CD4-positive, alpha-beta T cell treated with Interleukin-17A for 4 hours (primary cell): Measurements from ENCODE around the gene UNKL.
"Not testable (repeated sequence)": the region's sequence is repeated elsewhere in the genome, so short reads cannot be mapped to it uniquely, and the experiment has no call there.

Source experiments
- DNase-seq: peaks from one replicate; pipeline ENCODE4 v3.0.0-alpha.2; 2020; ENCODE audit warnings: mixed read lengths

The UNKL gene

DNA sequence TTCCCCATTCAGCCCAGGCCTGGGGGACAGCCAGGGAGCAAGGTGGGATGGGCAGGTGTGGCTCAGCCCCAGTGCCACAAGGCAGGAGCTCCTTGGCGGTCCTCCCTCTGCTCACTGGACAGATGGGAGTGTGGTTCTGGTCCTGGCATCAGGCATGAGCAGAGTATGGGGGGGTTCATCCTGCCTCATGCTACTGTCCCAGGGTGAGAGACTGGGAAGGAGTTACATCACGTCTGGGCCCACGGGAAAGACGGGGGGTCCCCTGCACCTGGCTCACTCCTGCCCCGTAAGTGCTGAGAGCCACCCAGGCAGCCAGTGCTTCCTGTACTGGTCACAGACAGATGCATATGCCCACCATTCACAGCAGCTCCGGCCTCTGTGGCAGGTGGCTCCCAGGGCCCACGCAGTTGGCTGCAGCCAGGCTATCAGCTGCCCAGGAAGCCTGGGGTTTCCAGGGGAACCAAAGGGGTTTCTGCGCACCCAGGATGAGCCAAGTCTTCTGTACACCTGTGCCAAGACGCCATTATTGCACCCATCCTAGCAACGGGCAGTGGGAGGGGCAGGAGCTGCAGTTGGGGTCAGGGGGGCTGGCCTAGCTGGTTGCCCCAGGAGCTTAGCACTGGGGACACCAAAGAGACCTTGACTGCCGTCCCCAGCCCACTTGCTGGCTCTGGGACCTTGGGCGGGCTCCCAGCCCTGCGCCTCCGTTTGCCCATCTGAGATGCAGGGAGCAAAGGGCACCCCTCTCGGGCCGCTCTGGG is 79.1 kb downstream of the UNKL start:
- no peak for DNase-seq

GRCh38 chr16:1334739-1335138 is 79.8 kb downstream of the UNKL start:
- DNase-seq: no peak

DNA sequence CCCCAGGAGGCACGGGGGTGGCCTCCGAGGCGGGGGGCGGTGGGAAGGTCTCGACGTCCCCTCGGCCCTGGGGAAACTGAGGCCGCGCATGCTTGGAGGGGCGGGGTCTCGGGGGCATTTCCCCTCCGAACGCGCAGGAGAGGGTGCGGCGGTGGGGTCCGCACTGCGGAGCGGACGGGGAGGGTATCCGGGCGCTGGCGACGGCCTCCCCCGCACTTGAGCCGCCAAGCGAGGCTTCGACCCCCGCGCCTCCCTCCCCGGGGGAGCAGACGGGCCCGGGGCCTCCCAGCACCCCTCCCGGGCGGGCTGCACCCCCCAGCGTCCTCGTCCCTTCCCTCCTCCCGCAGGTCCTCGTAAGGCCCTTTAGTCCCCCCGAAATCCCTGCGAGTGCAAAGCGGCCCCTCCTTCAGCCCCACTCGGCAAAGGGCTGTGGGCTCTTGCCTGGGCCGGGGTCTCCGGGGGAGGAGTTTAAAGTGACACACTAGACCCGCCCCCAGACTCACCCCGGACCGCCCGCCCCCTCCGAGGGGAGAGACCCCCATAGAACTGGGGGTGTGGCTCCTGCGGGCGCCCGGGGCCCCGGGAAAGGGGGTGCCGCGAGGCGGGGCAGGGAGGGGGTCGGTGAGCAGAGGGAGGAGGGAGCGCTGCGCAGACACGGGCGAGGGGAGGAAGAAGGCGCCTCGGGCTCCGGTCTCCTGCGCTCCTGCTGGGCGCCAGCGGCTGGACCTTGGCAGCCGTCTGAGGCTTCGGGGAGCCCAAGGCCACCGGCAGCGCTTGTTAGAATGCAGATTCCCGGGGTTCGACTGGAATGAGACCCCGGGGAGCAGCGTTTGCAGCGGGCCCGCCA is 80.4 kb downstream of the UNKL start:
- no peak for DNase-seq

DNA sequence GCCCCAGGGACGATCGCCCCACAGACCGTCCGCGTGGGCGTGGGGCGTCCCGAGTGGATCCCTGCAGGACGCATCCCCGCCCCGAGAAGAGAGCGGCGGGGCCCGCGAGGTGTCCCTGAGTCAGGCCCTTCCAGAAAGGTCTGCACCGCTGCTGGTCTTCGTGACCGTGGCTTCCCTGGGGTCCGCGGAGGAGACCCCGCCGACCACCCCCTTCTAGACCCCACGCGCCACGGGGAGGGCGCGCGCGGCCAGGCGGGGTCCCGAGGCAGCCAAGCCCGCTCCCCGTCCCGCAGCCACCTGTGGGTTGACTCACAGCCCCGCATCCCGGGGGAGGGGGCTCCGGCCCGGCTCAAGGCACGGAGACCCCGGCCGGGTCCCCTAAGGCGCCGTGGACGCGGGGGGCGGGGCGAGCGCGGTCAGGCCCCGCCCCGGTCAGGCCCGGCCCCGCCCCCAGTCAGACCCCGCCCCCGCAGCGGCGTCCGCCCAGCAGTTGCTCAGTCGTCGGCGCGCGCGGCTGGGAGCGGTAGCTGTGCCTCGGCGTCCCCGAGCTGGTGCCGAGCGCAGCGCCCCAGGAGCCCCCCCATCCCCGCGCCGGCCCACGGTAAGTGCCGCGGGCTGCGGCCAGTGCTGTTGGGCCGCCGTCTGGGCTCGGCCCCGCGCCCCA is 81.2 kb downstream of the UNKL start, which contains the start of gene BAIAP3:
Gene BAIAP3, plus strand, starts transcription at position 497 of the 664 bp plus-strand sequence. CDS start 4,905 bp downstream, outside the sequence.
- peak; percentile 50 for DNase-seq

DNA sequence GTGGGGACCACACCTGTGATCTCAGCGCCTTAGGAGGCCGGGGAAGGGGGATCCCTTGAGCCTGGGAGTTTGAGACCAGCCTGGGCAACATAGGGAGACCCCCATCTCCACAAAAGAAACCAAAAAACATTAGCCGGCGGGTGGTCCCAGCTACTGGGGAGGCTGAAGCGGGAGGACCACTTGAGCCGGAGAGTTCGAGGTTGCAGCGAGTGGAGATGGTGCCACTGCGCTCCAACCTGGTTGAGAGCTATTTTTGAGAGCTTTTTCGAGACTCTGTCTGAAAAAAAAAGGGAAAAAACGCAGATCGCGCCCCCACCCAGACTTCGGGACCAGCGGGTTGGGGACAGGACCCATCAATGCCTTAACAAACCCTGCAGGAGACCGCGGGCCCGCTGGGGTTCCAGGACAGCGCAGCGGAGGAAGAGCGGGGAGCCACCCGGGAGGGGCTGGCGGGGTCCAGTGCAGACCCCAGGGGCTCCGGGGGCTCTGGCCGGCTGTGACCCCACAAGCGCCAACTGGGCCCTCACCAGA is 81.8 kb downstream of the UNKL start:
- DNase-seq: no peak

GRCh38 chr16:1331712-1332617 is 82.5 kb downstream of the UNKL start:
- peak; percentile 44 for DNase-seq

DNA sequence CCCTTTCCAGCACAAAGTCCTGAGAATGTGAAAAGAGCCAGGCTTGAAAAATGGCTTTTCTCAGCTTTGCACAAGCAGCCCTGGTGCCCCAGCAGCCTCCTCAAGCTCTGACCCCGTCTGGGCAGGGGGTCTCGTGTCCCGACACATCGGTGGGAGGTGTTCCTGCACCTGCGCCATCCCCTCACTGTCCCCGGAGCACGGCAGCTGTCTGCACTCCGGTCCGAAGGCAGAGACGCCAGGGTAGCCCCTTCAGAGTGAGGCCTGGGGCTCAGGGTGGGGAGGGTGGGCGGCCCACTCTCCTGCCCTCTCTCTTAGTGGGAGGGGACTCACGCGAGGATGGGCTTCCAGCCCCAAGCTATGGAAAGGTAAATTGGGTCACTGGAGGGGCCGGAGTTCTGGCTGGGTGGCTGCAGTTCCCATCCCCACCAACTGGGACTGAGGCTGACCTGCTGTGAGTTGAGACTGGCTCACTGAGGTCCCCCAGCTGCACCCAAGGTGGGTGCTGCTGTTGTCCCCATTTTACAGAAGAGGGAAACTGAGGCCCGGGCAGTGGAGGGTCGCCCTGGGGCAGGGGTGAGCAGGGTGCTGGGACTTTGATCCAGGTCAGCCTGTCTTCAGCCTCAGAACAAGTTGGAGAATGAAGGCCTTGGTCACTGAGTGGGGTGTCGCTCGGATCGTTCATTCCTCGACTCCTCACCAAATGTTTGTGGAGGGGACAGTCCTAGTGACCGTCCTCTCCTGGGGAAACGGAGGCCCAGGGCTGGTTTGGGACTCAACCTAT is 83.4 kb downstream of the UNKL start:
- DNase-seq: no peak

DNA sequence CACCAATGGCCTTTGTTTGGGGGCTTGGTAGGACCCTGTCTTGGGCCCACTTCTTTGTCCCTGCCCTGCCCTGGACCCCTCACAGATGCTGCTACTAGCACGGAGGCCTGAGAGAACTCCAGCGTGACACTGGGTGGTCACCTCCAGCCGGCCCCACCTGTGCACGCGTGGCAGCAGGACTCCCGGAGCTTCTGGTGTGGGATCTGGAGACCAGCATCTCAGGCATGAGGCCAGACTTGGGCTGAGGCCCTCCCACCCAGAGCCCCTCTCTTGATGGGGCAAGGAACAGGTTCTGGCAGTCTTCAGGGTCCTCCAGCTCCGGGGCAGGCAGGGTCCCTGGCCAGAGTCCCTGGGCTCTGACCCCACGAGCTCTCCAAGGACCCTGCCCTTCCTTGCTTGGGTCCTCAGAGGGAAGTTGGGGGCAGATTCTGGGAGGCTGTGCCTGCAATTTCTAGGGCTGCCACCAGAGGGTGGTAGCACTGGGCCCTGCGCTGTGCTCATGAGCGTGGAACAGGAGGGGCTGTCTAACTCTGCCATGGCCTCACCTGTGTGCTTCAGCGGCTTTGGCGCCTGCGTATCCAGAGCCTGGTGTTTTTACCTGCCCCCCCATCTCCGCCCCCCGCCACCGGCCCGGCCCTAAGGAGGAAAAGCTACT is 84.1 kb downstream of the UNKL start:
- no peak for DNase-seq

DNA sequence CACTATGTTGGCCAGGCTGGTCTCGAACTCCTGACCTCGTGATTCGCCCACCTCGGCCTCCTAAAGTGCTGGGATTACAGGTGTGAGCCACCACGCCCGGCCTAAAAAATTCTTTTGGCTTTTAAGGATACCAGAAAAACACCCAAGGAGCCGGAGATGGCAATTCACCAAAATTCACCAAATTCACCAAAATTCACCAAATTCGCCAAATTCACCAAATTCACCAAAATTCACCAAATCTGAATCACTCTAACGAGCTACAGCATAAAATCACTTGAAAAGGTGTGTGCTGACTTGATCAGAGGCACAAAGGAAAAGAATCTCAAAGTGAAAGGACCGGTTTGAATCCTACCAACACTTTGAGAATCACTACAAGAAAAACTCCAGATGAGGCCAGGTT is 85.5 kb downstream of the UNKL start:
- DNase-seq: not testable (repeated sequence)

DNA sequence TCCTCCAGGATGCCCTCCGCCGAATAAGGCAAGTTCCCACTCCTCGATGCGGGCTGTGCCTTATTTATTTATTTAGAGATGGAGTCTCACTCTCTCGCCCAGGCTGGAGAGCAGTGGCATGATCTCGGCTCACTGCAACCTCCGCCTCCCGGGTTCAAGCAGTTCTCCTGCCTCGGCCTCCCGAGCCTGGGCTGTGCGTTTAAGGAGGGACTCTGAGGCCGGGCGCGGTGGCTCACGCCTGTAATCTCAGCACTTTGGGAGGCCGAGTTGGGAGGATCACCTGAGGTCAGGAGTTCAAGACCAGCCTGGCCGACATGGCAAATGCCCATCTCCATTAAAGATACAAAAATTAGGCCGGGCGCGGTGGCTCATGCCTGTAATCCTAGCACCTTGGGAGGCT is 86.4 kb downstream of the UNKL start:
- not testable (repeated sequence) for DNase-seq

DNA sequence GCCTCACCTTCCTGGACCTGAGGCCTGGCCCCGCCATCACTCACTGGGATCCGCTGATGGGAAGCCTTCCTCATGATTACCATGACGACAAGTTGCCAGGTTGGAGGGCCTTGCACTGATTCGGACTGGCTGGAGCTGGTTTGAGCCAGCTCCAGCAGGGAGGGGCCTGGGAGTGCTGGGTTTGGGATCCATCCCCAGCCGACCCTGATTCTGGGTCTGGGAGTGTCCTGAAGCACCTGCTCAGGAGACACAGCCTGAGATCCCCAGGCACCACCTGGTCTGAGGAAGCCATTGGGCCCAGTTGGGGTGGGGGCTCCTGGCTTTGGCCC is 86.9 kb downstream of the UNKL start:
- no peak for DNase-seq

DNA sequence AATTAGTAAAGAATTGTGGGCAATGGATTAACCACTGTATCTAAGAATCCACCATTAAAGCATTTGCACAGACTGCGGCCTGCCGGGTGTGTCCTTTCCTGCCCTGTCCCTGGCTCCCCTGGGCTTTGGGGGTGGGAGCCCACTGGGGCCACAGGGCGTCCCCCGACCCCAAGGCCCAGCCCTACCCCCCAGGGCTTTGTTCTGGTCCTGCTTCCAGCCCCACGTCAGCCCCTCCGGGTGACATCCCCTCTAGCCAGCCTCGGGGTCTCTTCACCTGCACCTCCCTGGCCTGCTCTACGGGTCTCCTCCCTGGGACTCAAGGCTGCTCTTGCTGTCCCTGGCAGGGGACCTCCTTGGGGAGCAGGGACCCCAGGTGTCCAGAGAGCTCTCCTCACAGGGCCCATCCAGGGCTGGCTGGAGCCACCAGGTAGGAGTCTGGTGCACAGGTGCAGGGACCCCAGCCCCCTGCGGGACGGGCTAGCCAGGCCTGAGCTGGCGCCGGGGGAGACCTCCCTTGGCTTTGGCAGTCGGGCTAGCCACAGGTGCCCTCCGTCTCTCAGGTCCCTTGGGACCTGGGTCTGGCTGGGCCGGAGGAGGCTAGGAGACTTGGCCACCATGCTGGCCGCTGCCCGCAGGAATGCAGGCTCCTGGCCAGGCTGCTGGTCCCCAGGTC is 87.4 kb downstream of the UNKL start:
- DNase-seq: no peak

DNA sequence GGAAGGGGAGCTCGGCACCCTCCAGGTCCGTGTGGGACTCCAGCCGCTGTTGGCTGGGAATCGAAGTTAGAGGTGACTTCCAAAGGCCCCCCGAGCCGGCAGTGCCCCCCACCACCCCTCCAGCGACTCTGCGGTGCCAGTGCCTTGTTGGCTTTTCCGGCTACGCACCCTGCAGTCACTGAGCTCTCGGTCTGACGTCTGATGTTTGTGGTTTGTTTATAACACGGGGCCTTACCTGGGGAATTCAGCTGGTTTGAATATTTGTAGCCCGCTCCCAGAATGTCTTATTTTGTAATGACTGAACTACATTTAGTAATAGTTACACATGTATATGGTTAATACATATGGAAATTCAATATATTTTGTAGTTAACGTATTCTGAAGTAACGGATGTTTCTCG is 88.1 kb downstream of the UNKL start:
- DNase-seq: no peak

DNA sequence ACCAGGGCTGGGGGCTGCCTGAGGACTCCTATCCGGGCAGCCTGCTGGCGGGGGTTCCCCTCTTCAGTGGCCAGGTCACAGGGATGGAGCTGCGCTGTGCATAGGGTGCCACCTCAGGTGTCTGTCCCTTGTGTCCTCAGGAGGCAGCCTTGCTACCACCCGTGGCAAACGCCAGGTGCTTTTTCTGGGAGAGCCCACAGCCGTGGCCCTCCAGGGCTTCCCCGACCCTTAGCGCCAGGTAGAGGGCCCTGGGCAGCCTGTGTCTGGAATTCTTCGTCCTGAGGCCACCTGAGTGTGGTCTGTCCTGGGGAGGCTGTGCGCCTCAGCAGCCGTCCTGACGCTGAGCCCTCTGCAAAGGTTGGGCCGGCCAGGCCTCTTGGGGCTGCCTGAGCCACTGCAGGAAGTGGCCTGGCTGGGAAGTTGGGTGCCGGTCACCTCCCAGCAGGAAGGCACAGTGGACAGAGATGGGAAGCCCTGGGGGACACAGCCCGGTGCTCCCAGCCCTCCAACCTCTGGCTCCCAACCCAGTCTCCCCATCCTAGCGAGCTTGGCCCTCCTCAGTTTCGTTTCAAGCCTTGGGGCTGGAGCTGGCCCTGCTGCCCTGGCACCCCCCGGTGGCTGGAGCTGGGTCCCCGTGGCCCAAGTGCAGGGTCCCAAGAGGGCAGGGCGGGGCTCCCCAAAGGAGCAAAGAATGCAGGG is 88.7 kb downstream of the UNKL start:
- DNase-seq: no peak

- DNase-seq: no peak
Measured at GRCh38 chr16:1325261-1325660, 89.2 kb downstream of the UNKL start.

- no peak for DNase-seq
Measured at GRCh38 chr16:1324286-1324826, 90.1 kb downstream of the UNKL start.

DNA sequence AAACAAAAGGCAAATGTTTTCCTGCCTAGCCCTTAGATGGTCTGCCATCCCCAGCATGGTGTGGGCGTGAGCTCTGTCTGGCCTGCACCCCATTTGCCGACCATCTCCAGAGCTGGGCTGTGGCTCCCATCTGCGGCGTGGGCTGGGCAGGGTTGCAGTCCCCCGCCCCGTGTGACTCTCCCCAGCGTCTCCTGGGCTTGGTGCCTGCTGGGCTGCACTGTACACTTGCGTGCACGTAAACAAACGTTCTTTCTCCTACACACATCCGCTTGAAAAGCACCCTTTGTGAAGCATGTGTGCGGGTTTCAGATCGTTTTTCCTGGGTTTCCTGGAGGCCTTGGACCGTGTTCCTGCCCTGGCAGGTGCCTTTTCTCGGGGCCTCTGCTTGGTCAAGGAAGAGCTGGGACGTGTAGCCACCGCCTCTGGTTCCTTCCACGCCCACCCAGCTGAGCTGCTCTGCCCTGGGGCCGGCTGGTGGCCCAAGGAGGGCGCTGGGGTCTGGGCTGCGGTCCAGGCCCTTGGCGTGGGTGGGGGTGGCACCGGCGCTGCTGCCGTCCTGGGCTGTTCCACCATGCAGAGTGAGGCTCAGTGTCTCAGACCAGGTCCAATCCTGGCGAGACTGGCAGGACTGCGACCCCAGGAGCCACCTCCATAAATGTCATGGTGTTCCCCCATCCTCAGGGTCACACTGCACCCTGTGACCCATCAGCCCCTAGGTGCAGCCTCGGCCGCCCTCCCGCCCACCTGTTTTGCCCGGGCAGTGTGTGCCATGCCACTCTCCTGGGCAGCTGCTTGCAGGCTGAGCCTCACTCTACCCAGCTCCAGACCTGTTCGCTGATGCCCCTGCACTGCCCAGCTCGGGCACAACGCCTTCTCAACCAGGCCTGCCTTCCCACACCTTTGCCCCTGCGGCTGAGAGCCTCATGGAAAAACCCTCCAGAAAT is 90.9 kb downstream of the UNKL start:
- no peak for DNase-seq

DNA sequence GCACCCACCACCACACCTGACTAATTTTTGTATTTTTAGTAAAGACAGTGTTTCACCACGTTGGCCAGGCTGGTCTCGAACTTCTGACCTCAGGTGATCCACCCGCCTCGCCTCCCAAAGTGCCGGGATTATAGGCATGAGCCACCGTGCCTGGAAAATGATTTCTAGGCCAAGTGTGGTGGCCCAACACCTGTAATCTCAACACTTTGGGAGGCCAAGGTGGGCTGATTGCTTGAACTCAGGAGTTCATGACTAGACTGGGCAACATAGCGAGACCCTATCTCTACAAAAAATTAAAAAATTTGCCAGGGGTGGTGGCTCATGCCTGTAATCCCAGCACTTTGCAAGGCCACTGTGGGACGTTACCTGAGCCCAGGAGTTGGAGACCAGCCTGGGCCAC is 92.1 kb downstream of the UNKL start:
- DNase-seq: no peak
